Panc1 (cell line): Measurements from ENCODE around the gene WWOX. TPM values are rescaled to one million over a fixed set of nuclear protein-coding genes. Genes with fewer than 3 reads are reported as not detected.

ENCODE experiments used
- ATAC-seq: fragments of 200-7000 bp; cut with Tn5 transposase; 2 replicates; pipeline ENCODE4 v1.9.1; 2020; ENCODE audit warnings: mild to moderate bottlenecking, moderate library complexity
- BruUV-seq: library from RNA; stranded (reverse); fragments of 400-500 nt; replicated peaks from 2 replicates; lab custom pipeline; 2021; lab: Mats Ljungman, UMichigan
- CTCF ChIA-PET: fragments of 300-600 bp; sonication (Branson Sonifier 250); formaldehyde crosslinking; loops from one replicate; lab custom pipeline; 2022; ENCODE audit warnings: antibody characterized with exemption; lab: Charles Lee
- POLR2A ChIA-PET: fragments of 300-600 bp; sonication (Branson Sonifier 250); formaldehyde crosslinking; loops from one replicate; lab custom pipeline; 2022; ENCODE audit warnings: antibody characterized with exemption; lab: Charles Lee
- DNase-seq: peaks from one replicate; pipeline ENCODE4 v3.0.0-alpha.2; 2010; ENCODE audit warnings: low read depth, low spot score
- H3K27ac ChIP-seq: 2 replicates; pipeline ENCODE4 v1.5.1; 2011; ENCODE audit warnings: mild to moderate bottlenecking, low read length, inconsistent platforms
- H3K27me3 ChIP-seq: fragments of 200-500 bp; sonication (Bioruptor generic); 2 replicates; pipeline ENCODE4 v1.6.0; 2014; ENCODE audit warnings: low read length, inconsistent platforms; ENCODE audit not compliant: control insufficient read depth, insufficient read depth
- H3K36me3 ChIP-seq: fragments of 200-500 bp; sonication (Bioruptor generic); 2 replicates; pipeline ENCODE4 v1.5.1; 2014; ENCODE audit warnings: inconsistent platforms, mild to moderate bottlenecking, low read length, moderate library complexity; ENCODE audit not compliant: control insufficient read depth, insufficient read depth
- H3K4me1 ChIP-seq: 2 replicates; pipeline ENCODE4 v1.5.1; 2011; ENCODE audit warnings: inconsistent platforms, mild to moderate bottlenecking, low read length, moderate library complexity; ENCODE audit not compliant: control insufficient read depth, insufficient read depth
- H3K4me3 ChIP-seq, 2 experiments: 2 replicates each; pipeline ENCODE4 v1.5.1; 2011 to 2012; ENCODE audit warnings: low read depth in 2 of 2, low read length in 2 of 2, mild to moderate bottlenecking in 2 of 2, inconsistent platforms in 1 of 2, moderate library complexity in 1 of 2
- H3K9me3 ChIP-seq: fragments of 200-500 bp; sonication (Bioruptor generic); 2 replicates; pipeline ENCODE4 v1.5.1; 2014; ENCODE audit warnings: low read depth, mild to moderate bottlenecking, inconsistent platforms, low read length, moderate library complexity; ENCODE audit not compliant: control insufficient read depth, insufficient read depth
- CTCF ChIP-seq: fragments of 450-650 bp; IDR thresholded peaks from 2 replicates; pipeline ENCODE4 v1.5.1; 2017; ENCODE audit warnings: mild to moderate bottlenecking
- POLR2AphosphoS5 ChIP-seq: IDR thresholded peaks from 2 replicates; pipeline ENCODE4 v1.6.1; 2012; ENCODE audit warnings: mild to moderate bottlenecking, low read depth, low read length, moderate library complexity
- REST ChIP-seq, 2 experiments: IDR thresholded peaks; 2 replicates each; pipeline ENCODE4 v1.6.1; 2011 to 2012; ENCODE audit warnings: low read depth in 2 of 2, control low read depth in 1 of 2, low read length in 1 of 2, mild to moderate bottlenecking in 1 of 2, moderate library complexity in 1 of 2; ENCODE audit not compliant: insufficient read depth in 1 of 2
- SIN3A ChIP-seq: IDR thresholded peaks from 2 replicates; pipeline ENCODE4 v1.6.1; 2012; ENCODE audit warnings: low read depth, mild to moderate bottlenecking, low read length, moderate library complexity, borderline replicate concordance; ENCODE audit not compliant: insufficient read depth
- TCF7L2 ChIP-seq: IDR thresholded peaks from 2 replicates; pipeline ENCODE4 v1.6.1; 2011; ENCODE audit warnings: mild to moderate bottlenecking, low read depth, low read length, inconsistent platforms
- in situ Hi-C: cut with HindIII; loops from 2 replicates; pipeline ENCODE4 v1.10.0; 2016; ENCODE audit warnings: low sequenced_read_pairs, low pct_unique_long_range_greater_than_20kb
- intact Hi-C: fragments of 100-400 bp; cut with micrococcal nuclease; formaldehyde crosslinking; loops from one replicate; pipeline ENCODE4 v1.10.0; 2022; ENCODE audit not compliant: unreplicated experiment
- total RNA-seq: library from RNA; stranded (reverse); gene quantifications from one replicate; pipeline ENCODE4 v1.2.1, GENCODE V29; 2021; ENCODE audit not compliant: unreplicated experiment

WWOX gene
- total RNA-seq, 1 experiment from 2014 or later, result 12.5 TPM

GRCh38 chr16:79183571-79183970, 1084.1 kb downstream of the WWOX start:
- POLR2A ChIA-PET, result no interaction called here
- Histone ChIP-seq H3K4me3 (no peak overlapping the region), H3K27ac (no peak overlapping the region), H3K36me3 (no peaks in the 10 kb centered on the region), H3K4me1 (no peaks in the 10 kb centered on the region), H3K9me3 (no peaks in the 10 kb centered on the region), H3K27me3 (no peaks in the 10 kb centered on the region)
- in situ Hi-C loops, result no loop called here
- TF ChIP-seq TCF7L2 (no peak), POLR2AphosphoS5 (no peak), REST (IDR thresholded peaks at IDR 0.05; ENCODE audit: insufficient read depth in 1 of 2, low read depth in 2 of 2, low read length in 1 of 2) (no peak), CTCF (no peak), SIN3A (no peak)
- no peak for DNase-seq
- intact Hi-C loops, result no loop called here
- ATAC-seq, result no peak
- CTCF ChIA-PET, result no interaction called here
- BruUV-seq, result no TSS peak

GRCh38 chr16:79184464-79185030, 1085.1 kb downstream of the WWOX start:
- Histone ChIP-seq H3K27me3 (no peaks in the 10 kb centered on the region), H3K27ac (no peak overlapping the region), H3K36me3 (no peaks in the 10 kb centered on the region), H3K4me3 (no peak overlapping the region), H3K4me1 (no peaks in the 10 kb centered on the region), H3K9me3 (no peaks in the 10 kb centered on the region)
- ATAC-seq, result no peak
- in situ Hi-C loops, result no loop called here
- TF ChIP-seq CTCF (no peak), POLR2AphosphoS5 (no peak), SIN3A (no peak)
- intact Hi-C loops, result no loop called here
- ChIA-PET CTCF (no interaction called here), POLR2A (no interaction called here)
- no peak for DNase-seq
- no TSS peak for BruUV-seq
